ENCODE data around the gene ASAP2.
A peak's percentile ranks its signal among the peaks of the same experiment; 100 is the strongest.

Gene ASAP2

DNA sequence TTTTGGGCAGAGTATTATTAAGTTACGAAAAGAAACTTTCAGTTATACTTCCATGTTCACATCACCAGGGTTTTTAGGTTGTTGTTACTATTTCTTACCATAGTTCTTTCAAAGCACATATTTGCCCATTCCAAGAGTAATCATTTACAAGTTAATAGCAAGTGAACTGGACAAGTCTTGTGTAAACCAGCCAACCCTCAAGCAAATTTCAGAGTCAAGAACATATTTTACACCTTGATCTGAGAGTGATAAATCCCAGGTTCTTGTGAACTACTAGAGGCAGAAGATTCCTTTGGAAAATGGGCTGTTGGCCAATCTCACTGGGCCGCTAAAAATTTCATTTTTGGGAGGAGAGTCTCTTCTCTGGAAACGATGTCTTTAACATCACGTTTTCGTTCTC lies 2.7 kb upstream of the ASAP2 start:
- Histone ChIP-seq H3K4me2 (ENCODE audit: insufficient read depth, low read length, poor library complexity, severe bottlenecking) (no peak overlapping the region), H3K23ac (ENCODE audit: low read depth, low read length, poor library complexity) (no peak overlapping the region), H2AK5ac (ENCODE audit: low read depth, low read length) (no peak overlapping the region), H2BK120ac (ENCODE audit: low read depth, low read length) (no peak overlapping the region), H2BK12ac (ENCODE audit: low read length) (no peak overlapping the region), H2BK5ac (ENCODE audit: low read length) (no peak overlapping the region), H4K8ac (ENCODE audit: low read depth, low read length) (no peak overlapping the region), H2AFZ (ENCODE audit: low read length) (no peak overlapping the region), H3K9me3 (replicated peaks in 1 of 2; ENCODE audit: control insufficient read depth in 2 of 2, insufficient read depth in 1 of 2, low read depth in 1 of 2, low read length in 2 of 2) (no peaks in the 10 kb centered on the region), H3K27me3 (ENCODE audit: control insufficient read depth in 3 of 3, insufficient read depth in 3 of 3, low read depth in 1 of 3, low read length in 3 of 3) (peaks cover 0 to 2% (median 1%) of the 10 kb centered on the region in 3 experiments), H3K36me3 (replicated peaks in 1 of 2; ENCODE audit: control insufficient read depth in 2 of 2, insufficient read depth in 2 of 2, low read length in 2 of 2) (no peaks in the 10 kb centered on the region), H3K4ac (ENCODE audit: low read length) (no peak overlapping the region), H3K4me3 (ENCODE audit: low read length in 2 of 2) (no peak overlapping the region), H2BK15ac (ENCODE audit: low read length) (no peak overlapping the region), H3K18ac (ENCODE audit: low read length) (no peak overlapping the region), H3K27ac (replicated peaks; ENCODE audit: low read length) (no peak overlapping the region), H3K79me1 (ENCODE audit: low read depth, low read length) (peaks cover 9% of the 10 kb centered on the region), H4K91ac (ENCODE audit: low read depth, low read length, poor library complexity) (no peak overlapping the region), H3K14ac (ENCODE audit: low read length) (no peak overlapping the region), H3K9ac (ENCODE audit: low read depth, low read length, poor library complexity) (no peak overlapping the region), H3K4me1 (ENCODE audit: control insufficient read depth in 2 of 2, insufficient read depth in 1 of 2, low read depth in 1 of 2, low read length in 2 of 2) (peaks cover 4 to 14% of the 10 kb centered on the region in 2 donors)
- WGBS, 2 donors (ENCODE audit: extremely low coverage in 2 of 2, insufficient read length in 2 of 2, insufficient replicate concordance in 1 of 2): 100% methylated on average over 2 of the region's 5 CpGs; no CpG with 5 or more reads in 1 of the 2 donors
- no peak for DNase-seq (ENCODE audit: low spot score)

DNA sequence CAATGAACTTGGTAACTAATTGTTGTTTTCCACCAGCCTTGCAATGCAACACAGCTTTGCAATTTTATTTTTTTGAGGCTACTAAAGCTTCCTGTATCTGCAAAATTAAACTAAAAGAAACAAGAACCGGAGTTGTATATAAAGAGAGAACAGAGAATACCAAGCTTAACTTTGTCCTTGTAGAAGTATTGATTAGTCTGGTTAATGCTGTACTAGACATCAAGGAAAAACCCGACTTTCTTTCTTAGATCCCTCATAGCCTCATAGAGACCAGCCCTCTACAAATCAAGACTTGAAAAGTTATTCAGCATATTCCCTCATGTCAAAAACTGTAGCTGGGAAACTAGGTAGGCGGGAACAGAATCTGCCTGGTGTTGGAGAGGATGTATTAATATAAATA lies 1.7 kb upstream of the ASAP2 start:
- Histone ChIP-seq H3K79me1 (ENCODE audit: low read depth, low read length) (peaks cover 9% of the 10 kb centered on the region), H3K9me3 (replicated peaks in 1 of 2; ENCODE audit: control insufficient read depth in 2 of 2, insufficient read depth in 1 of 2, low read depth in 1 of 2, low read length in 2 of 2) (no peaks in the 10 kb centered on the region), H4K91ac (ENCODE audit: low read depth, low read length, poor library complexity) (no peak overlapping the region), H2BK15ac (ENCODE audit: low read length) (no peak overlapping the region), H3K27me3 (ENCODE audit: control insufficient read depth in 3 of 3, insufficient read depth in 3 of 3, low read depth in 1 of 3, low read length in 3 of 3) (peaks cover 0 to 2% (median 0%) of the 10 kb centered on the region in 3 experiments), H2BK120ac (ENCODE audit: low read depth, low read length) (no peak overlapping the region), H3K4me2 (ENCODE audit: insufficient read depth, low read length, poor library complexity, severe bottlenecking) (no peak overlapping the region), H3K18ac (ENCODE audit: low read length) (no peak overlapping the region), H3K4me3 (ENCODE audit: low read length in 2 of 2) (no peak overlapping the region), H3K14ac (ENCODE audit: low read length) (no peak overlapping the region), H3K23ac (ENCODE audit: low read depth, low read length, poor library complexity) (no peak overlapping the region), H2BK5ac (ENCODE audit: low read length) (no peak overlapping the region), H3K27ac (replicated peaks; ENCODE audit: low read length) (no peak overlapping the region), H3K4ac (ENCODE audit: low read length) (no peak overlapping the region), H2AFZ (ENCODE audit: low read length) (peak overlapping the region; percentile 77), H3K36me3 (replicated peaks in 1 of 2; ENCODE audit: control insufficient read depth in 2 of 2, insufficient read depth in 2 of 2, low read length in 2 of 2) (peaks cover 0 to under 1% of the 10 kb centered on the region in 2 donors), H3K9ac (ENCODE audit: low read depth, low read length, poor library complexity) (no peak overlapping the region), H4K8ac (ENCODE audit: low read depth, low read length) (no peak overlapping the region), H2AK5ac (ENCODE audit: low read depth, low read length) (no peak overlapping the region), H2BK12ac (ENCODE audit: low read length) (no peak overlapping the region), H3K4me1 (ENCODE audit: control insufficient read depth in 2 of 2, insufficient read depth in 1 of 2, low read depth in 1 of 2, low read length in 2 of 2) (peaks cover 4 to 14% of the 10 kb centered on the region in 2 donors)
- WGBS, 2 donors (ENCODE audit: extremely low coverage in 2 of 2, insufficient read length in 2 of 2, insufficient replicate concordance in 1 of 2): no CpG with 5 or more reads among the region's 3 CpGs
- DNase-seq (ENCODE audit: low spot score): no peak

DNA sequence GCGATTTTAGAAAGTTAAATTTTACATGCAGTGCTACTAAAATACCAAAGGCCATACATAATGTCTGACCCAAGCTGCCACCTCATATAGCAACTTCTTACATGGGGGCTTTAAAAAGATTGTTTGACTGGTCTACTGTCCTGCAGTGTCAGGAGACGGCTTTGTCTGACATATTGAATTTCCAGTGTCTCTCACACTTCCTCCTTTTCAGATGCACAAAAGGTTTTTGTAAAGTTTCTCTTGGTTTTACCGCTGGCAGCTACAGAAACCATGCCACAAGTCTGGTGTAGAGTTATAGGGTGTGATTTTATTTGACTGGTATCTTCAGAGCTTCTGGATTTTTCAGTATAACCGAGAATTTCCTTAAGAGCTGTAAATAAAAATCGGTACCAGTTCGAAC lies 1.1 kb upstream of the ASAP2 start:
- Histone ChIP-seq H3K4me3 (ENCODE audit: low read length in 2 of 2) (peak overlapping the region; percentile 96 to 98), H2BK120ac (ENCODE audit: low read depth, low read length) (no peak overlapping the region), H3K9ac (ENCODE audit: low read depth, low read length, poor library complexity) (no peak overlapping the region), H4K91ac (ENCODE audit: low read depth, low read length, poor library complexity) (no peak overlapping the region), H3K4me2 (ENCODE audit: insufficient read depth, low read length, poor library complexity, severe bottlenecking) (no peak overlapping the region), H3K79me1 (ENCODE audit: low read depth, low read length) (peaks cover 9% of the 10 kb centered on the region), H3K4ac (ENCODE audit: low read length) (no peak overlapping the region), H4K8ac (ENCODE audit: low read depth, low read length) (no peak overlapping the region), H3K27ac (replicated peaks; ENCODE audit: low read length) (no peak overlapping the region), H3K18ac (ENCODE audit: low read length) (no peak overlapping the region), H3K4me1 (ENCODE audit: control insufficient read depth in 2 of 2, insufficient read depth in 1 of 2, low read depth in 1 of 2, low read length in 2 of 2) (peaks cover 2 to 14% of the 10 kb centered on the region in 2 donors), H3K14ac (ENCODE audit: low read length) (no peak overlapping the region), H2AK5ac (ENCODE audit: low read depth, low read length) (no peak overlapping the region), H2BK5ac (ENCODE audit: low read length) (no peak overlapping the region), H2BK15ac (ENCODE audit: low read length) (no peak overlapping the region), H3K9me3 (replicated peaks in 1 of 2; ENCODE audit: control insufficient read depth in 2 of 2, insufficient read depth in 1 of 2, low read depth in 1 of 2, low read length in 2 of 2) (no peaks in the 10 kb centered on the region), H3K27me3 (ENCODE audit: control insufficient read depth in 3 of 3, insufficient read depth in 3 of 3, low read depth in 1 of 3, low read length in 3 of 3) (peaks cover 0 to 2% (median 0%) of the 10 kb centered on the region in 3 experiments), H2AFZ (ENCODE audit: low read length) (peak overlapping the region; percentile 77), H3K36me3 (replicated peaks in 1 of 2; ENCODE audit: control insufficient read depth in 2 of 2, insufficient read depth in 2 of 2, low read length in 2 of 2) (peaks cover 0 to 5% of the 10 kb centered on the region in 2 donors), H3K23ac (ENCODE audit: low read depth, low read length, poor library complexity) (no peak overlapping the region), H2BK12ac (ENCODE audit: low read length) (no peak overlapping the region)
- no peak for DNase-seq (ENCODE audit: low spot score)
- WGBS, 2 donors (ENCODE audit: extremely low coverage in 2 of 2, insufficient read length in 2 of 2, insufficient replicate concordance in 1 of 2): no CpG with 5 or more reads among the region's 6 CpGs

DNA sequence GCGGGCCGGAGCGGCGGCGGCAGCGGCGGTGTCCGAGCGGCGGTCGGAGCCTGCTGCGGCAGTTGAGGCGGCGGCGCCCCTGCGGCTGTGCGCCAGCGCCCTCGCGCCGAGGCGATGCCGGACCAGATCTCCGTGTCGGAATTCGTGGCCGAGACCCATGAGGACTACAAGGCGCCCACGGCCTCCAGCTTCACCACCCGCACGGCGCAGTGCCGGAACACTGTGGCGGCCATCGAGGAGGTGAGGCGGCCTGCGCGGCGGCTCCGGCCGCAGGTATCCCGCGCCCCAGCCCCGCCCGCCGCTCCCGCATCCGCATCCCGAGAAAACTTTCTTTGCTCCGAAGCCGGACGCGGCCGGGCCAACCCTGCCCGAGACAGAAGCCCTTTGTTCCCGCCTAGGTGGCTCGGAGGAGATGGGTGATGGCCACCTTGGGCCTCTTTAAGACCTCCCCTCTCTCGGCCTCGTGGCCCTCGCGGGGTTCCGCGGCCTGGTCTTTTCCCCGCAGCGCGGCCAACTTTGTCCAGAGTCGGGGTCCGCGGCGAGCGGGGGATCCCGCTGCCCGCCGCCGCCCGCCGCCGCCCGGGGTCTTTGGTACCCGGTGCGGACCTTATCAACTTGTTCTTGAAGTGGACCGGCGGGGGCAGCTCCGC lies 504 bp downstream of the ASAP2 start:
- no peaks in the 10 kb centered on the region for H3K9me3 ChIP-seq (replicated peaks in 1 of 2; ENCODE audit: control insufficient read depth in 2 of 2, insufficient read depth in 1 of 2, low read depth in 1 of 2, low read length in 2 of 2)
- peak overlapping the region; percentile 100 for H3K9ac ChIP-seq (ENCODE audit: low read depth, low read length, poor library complexity)
- peak overlapping the region; percentile 89 for H2AFZ ChIP-seq (ENCODE audit: low read length)
- H3K79me1 ChIP-seq (ENCODE audit: low read depth, low read length): peaks cover 9% of the 10 kb centered on the region
- WGBS, 2 donors (ENCODE audit: extremely low coverage in 2 of 2, insufficient read length in 2 of 2, insufficient replicate concordance in 1 of 2): no CpG with 5 or more reads among the region's 84 CpGs
- peak overlapping the region; percentile 82 for H2BK5ac ChIP-seq (ENCODE audit: low read length)
- H3K36me3 ChIP-seq (replicated peaks in 1 of 2; ENCODE audit: control insufficient read depth in 2 of 2, insufficient read depth in 2 of 2, low read length in 2 of 2): peaks cover under 1 to 8% of the 10 kb centered on the region in 2 donors
- H3K18ac ChIP-seq (ENCODE audit: low read length): peak overlapping the region; percentile 99
- H3K23ac ChIP-seq (ENCODE audit: low read depth, low read length, poor library complexity): peak overlapping the region; percentile 85
- peak overlapping the region; percentile 100 for H4K91ac ChIP-seq (ENCODE audit: low read depth, low read length, poor library complexity)
- peaks cover 2 to 17% of the 10 kb centered on the region in 2 donors for H3K4me1 ChIP-seq (ENCODE audit: control insufficient read depth in 2 of 2, insufficient read depth in 1 of 2, low read depth in 1 of 2, low read length in 2 of 2)
- H2AK5ac ChIP-seq (ENCODE audit: low read depth, low read length): peak overlapping the region; percentile 63
- no peak overlapping the region for H3K27ac ChIP-seq (replicated peaks; ENCODE audit: low read length)
- peak overlapping the region; percentile 38 for H3K14ac ChIP-seq (ENCODE audit: low read length)
- DNase-seq (ENCODE audit: low spot score): peak; percentile 29
- peak overlapping the region; percentile 98 to 100 for H3K4me3 ChIP-seq (ENCODE audit: low read length in 2 of 2)
- peak overlapping the region; percentile 81 for H2BK120ac ChIP-seq (ENCODE audit: low read depth, low read length)
- no peak overlapping the region for H2BK12ac ChIP-seq (ENCODE audit: low read length)
- peaks cover 0 to 2% (median 0%) of the 10 kb centered on the region in 3 experiments for H3K27me3 ChIP-seq (ENCODE audit: control insufficient read depth in 3 of 3, insufficient read depth in 3 of 3, low read depth in 1 of 3, low read length in 3 of 3)
- peak overlapping the region; percentile 96 for H4K8ac ChIP-seq (ENCODE audit: low read depth, low read length)
- H2BK15ac ChIP-seq (ENCODE audit: low read length): peak overlapping the region; percentile 49
- H3K4ac ChIP-seq (ENCODE audit: low read length): peak overlapping the region; percentile 84
- H3K4me2 ChIP-seq (ENCODE audit: insufficient read depth, low read length, poor library complexity, severe bottlenecking): peak overlapping the region; percentile 73
